ENCODE data around the gene YIPF4.

The YIPF4 gene

DNA sequence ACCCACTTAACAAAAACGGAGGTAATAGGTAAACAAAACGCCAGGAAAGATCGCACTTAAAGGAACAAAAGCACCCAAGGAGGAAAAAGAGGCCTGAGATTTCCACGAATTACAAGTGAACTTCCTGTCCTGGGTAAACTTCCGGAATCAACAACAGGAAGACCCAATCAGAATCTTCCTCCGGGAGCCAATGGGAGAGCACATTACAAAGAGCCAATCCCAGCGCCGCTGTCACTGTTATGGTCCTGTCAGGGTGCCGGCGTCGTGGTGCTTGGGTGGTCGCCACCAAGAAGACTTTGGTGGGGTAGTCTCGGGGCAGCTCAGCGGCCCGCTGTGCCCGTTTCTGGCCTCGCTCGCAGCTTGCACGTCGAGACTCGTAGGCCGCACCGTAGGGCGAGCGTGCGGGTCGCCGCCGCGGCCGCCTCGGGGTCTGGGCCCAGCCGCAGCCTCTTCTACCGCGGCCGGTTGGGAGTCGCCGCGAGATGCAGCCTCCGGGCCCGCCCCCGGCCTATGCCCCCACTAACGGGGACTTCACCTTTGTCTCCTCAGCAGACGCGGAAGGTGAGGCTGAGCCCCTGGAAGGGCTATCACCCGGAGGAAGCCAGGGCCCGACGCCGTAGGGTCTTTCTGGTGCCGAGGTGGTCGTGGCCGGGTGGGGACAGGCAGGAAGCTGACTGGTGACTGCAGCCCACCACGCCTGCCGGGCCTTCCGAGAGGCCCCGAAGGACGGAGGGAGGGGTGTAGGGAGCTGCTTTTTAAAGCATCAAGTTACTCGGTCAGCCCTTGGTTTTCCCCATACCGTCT, at the start of gene YIPF4:
YIPF4 (plus strand) TSS at position 231 of the 804 bp plus-strand sequence; CDS start at position 483, 252 bp downstream.
- H3K27ac Mint-ChIP-seq: peak within 1 kb of the TSS; percentile 94 to 98 (median 97)
- H3K9me3 Mint-ChIP-seq: peaks cover 3% of the 10 kb centered on the region
- H3K4me3 Mint-ChIP-seq: peak within 1 kb of the TSS; percentile 89 to 93 (median 93)
- TF ChIP-seq, protein P1, sequence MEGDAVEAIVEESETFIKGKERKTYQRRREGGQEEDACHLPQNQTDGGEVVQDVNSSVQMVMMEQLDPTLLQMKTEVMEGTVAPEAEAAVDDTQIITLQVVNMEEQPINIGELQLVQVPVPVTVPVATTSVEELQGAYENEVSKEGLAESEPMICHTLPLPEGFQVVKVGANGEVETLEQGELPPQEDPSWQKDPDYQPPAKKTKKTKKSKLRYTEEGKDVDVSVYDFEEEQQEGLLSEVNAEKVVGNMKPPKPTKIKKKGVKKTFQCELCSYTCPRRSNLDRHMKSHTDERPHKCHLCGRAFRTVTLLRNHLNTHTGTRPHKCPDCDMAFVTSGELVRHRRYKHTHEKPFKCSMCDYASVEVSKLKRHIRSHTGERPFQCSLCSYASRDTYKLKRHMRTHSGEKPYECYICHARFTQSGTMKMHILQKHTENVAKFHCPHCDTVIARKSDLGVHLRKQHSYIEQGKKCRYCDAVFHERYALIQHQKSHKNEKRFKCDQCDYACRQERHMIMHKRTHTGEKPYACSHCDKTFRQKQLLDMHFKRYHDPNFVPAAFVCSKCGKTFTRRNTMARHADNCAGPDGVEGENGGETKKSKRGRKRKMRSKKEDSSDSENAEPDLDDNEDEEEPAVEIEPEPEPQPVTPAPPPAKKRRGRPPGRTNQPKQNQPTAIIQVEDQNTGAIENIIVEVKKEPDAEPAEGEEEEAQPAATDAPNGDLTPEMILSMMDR (IDR thresholded peaks at IDR 0.05; ENCODE audit: unreplicated experiment in 3 of 3): no peak
- peaks cover 11% of the 10 kb centered on the region for H3K4me1 Mint-ChIP-seq
- peaks cover 18% of the 10 kb centered on the region for H3K36me3 Mint-ChIP-seq (ENCODE audit: low read depth)
- H3K27me3 Mint-ChIP-seq (ENCODE audit: low read depth): no peaks in the 10 kb centered on the region

DNA sequence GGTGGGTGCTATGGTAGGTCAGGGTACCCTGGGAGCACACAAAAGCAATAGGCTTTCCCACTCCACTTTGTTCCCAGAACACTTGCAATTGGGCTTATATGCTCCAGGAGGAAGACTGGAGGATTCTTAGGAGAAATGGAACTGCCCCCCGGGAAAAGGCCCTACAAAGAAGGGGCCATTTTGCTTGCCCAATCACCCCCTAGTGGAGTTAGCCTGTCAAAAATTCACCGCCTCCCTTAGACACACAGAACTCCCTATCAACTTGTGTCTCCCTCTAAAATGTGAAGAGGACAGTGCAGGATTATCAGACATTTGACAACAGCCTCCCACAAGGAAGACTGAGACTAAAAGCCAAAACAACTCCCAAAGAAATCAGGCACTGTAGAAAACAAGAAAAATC, 49.5 kb upstream of the YIPF4 start:
- TF ChIP-seq, protein P1 (IDR thresholded peaks at IDR 0.05; ENCODE audit: unreplicated experiment in 3 of 3): no peak
- Mint-ChIP-seq H3K27me3 (ENCODE audit: low read depth) (no peaks in the 10 kb centered on the region), H3K27ac (no peak overlapping the region), H3K4me3 (no peak overlapping the region), H3K4me1 (peaks cover 27% of the 10 kb centered on the region), H3K36me3 (ENCODE audit: low read depth) (peaks cover 22% of the 10 kb centered on the region), H3K9me3 (no peaks in the 10 kb centered on the region)

DNA sequence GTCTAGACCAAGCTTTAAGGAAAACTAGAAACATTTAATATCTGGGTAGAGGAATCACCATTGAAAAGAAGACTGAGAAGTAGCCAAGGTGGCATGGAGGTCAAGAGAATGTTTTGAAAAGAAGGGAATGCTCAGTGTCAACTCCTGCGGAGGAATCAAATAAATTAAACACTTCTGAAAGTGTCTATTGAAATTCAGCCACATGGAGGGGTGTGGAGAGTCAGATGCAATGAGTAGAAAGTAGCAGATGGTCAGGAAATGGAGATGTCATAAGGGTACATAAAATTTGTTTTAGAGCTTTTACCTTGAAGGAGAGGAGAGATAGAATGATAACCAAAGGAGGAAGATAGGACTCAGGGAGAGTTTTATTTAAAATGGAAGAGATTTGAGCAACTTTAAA, 48.1 kb upstream of the YIPF4 start:
- Mint-ChIP-seq H3K36me3 (ENCODE audit: low read depth) (peaks cover 15% of the 10 kb centered on the region), H3K4me3 (no peak overlapping the region), H3K4me1 (peaks cover 34% of the 10 kb centered on the region), H3K9me3 (no peaks in the 10 kb centered on the region), H3K27ac (peak overlapping the region in 2 of 3 experiments; percentile 1 to 16), H3K27me3 (ENCODE audit: low read depth) (no peaks in the 10 kb centered on the region)
- TF ChIP-seq, protein P1 (IDR thresholded peaks at IDR 0.05; ENCODE audit: unreplicated experiment in 3 of 3): no peak

DNA sequence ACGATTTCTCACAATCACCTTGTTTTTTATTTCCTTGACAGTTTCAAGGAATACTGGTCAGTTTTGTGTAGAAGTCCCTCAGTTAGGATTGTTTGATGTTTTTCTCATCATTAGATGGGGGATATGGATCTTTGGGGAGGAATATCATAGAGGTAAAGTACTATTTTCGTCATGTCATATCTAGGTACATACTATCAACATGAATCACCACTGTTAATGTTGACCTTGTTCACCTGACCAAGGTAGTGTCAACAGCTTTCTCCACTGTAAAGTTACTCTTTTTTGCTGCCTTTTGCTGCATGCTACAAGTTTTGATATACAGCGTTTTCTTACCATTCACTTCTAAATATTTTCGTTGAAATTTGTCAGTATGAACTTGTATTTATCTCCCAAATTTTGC, 45.7 kb upstream of the YIPF4 start:
- H3K36me3 Mint-ChIP-seq (ENCODE audit: low read depth): peaks cover 19% of the 10 kb centered on the region
- TF ChIP-seq, protein P1 (IDR thresholded peaks at IDR 0.05; ENCODE audit: unreplicated experiment in 3 of 3): no peak
- no peak overlapping the region for H3K4me3 Mint-ChIP-seq
- H3K9me3 Mint-ChIP-seq: peaks cover 2% of the 10 kb centered on the region
- no peak overlapping the region for H3K27ac Mint-ChIP-seq
- H3K4me1 Mint-ChIP-seq: peaks cover 34% of the 10 kb centered on the region
- no peaks in the 10 kb centered on the region for H3K27me3 Mint-ChIP-seq (ENCODE audit: low read depth)

DNA sequence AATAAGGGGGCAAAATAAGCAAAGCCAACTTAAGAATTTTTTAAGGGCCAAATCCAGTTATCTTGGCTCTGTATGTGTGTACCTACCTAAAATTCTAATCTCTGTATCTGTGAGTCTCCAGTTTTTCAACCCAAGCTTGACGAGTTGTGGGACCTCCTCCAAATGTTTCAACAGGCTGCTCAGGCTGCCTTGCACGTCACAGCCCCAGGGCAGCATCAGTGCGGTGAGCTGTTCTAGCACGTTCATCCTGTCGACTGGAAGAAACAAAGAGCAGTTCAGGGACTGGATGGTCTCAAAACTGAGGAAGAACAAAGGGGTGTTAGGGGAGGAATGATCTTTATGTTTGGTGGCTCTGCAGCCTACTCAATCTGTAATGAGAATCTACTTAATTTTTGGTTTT, 42.4 kb upstream of the YIPF4 start:
- peaks cover 14% of the 10 kb centered on the region for H3K4me1 Mint-ChIP-seq
- H3K36me3 Mint-ChIP-seq (ENCODE audit: low read depth): peaks cover 17% of the 10 kb centered on the region
- TF ChIP-seq, protein P1 (IDR thresholded peaks at IDR 0.05; ENCODE audit: unreplicated experiment in 3 of 3): no peak
- no peaks in the 10 kb centered on the region for H3K27me3 Mint-ChIP-seq (ENCODE audit: low read depth)
- peak overlapping the region in 1 of 3 experiments; percentile 73 for H3K27ac Mint-ChIP-seq
- no peak overlapping the region for H3K4me3 Mint-ChIP-seq
- peaks cover 2% of the 10 kb centered on the region for H3K9me3 Mint-ChIP-seq

DNA sequence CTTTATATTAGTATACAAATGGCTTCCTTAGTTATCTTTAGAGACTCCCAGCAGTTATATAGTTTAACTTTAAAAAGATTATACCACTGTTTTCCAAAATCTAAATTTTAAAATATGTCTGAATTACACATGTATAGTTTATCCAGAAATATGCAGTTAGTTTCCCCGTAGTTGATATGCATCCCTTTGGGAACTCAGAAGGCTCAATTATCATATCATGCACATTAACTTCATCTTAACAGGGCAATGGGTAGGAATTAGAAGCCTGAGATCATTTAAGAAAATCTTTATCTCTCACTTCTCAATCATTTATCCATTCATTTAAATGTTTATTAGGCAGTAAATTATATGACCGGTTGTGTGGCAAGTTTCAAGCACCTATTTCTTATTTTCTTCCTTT, 40.2 kb upstream of the YIPF4 start:
- Mint-ChIP-seq H3K4me1 (peaks cover 11% of the 10 kb centered on the region), H3K9me3 (peaks cover 2% of the 10 kb centered on the region), H3K27me3 (ENCODE audit: low read depth) (no peaks in the 10 kb centered on the region), H3K27ac (no peak overlapping the region), H3K4me3 (no peak overlapping the region), H3K36me3 (ENCODE audit: low read depth) (peaks cover 17% of the 10 kb centered on the region)
- TF ChIP-seq, protein P1 (IDR thresholded peaks at IDR 0.05; ENCODE audit: unreplicated experiment in 3 of 3): no peak

Data from nephron (organoid).